ENCODE results near the gene RXRA.

Gene RXRA

DNA sequence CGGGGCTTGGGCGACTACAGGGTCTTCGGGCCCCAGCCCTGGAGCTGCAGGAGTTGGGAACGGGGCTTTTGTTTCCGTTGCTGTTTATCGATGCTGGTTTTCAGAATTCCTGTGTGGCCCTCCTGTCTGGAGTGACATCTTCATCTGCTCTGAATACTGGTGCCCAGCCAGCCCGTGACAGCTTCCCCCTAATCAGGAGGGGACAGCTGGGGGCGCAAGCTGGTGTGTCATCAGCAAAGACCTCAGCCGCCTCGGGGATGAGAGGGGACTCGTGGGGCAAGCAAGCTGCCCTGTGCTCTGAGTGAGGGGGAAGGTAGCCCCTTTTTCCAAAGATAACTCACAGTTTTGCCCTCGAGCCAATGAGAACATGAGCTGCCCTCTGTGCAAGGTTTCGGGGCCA lies 110.7 kb downstream of the RXRA start:
- H3K36me3 ChIP-seq (ENCODE audit: low read length) = no peaks in the 10 kb centered on the region
- TF ChIP-seq CTCF (IDR thresholded peaks at IDR 0.05; ENCODE audit: insufficient read depth, low read length, poor library complexity, severe bottlenecking) (no peak), EZH2phosphoT487 (conservative IDR thresholded peaks at IDR 0.05; ENCODE audit: low read length) (no peak)
- no peaks in the 10 kb centered on the region for H4K20me1 ChIP-seq (ENCODE audit: low read depth, low read length)
- no peaks in the 10 kb centered on the region for H3F3A ChIP-seq (ENCODE audit: insufficient read depth)
- H3K9me3 ChIP-seq (ENCODE audit: insufficient read depth, low read length) = no peaks in the 10 kb centered on the region
- H3K27me3 ChIP-seq (ENCODE audit: low read length) = no peaks in the 10 kb centered on the region
- H3K4me2 ChIP-seq (ENCODE audit: low read depth, low read length, poor library complexity, severe bottlenecking) = no peak overlapping the region
- no peak overlapping the region for H2AFZ ChIP-seq (ENCODE audit: low read depth, low read length, severe bottlenecking)
- no peak overlapping the region for H3K9ac ChIP-seq (ENCODE audit: low read length)
- no peaks in the 10 kb centered on the region for H3K79me2 ChIP-seq (ENCODE audit: insufficient read depth, low read length)
- H3K27ac ChIP-seq (ENCODE audit: low read depth, low read length) = no peak overlapping the region
- no peak overlapping the region for H3K4me3 ChIP-seq (ENCODE audit: insufficient read depth, low read length, poor library complexity, severe bottlenecking)
- H3K9me2 ChIP-seq (replicated peaks; ENCODE audit: insufficient read depth, low read length) = no peaks in the 10 kb centered on the region

- Histone ChIP-seq H3K4me3 (ENCODE audit: insufficient read depth, low read length, poor library complexity, severe bottlenecking) (no peak overlapping the region), H2AFZ (ENCODE audit: low read depth, low read length, severe bottlenecking) (no peak overlapping the region), H3F3A (ENCODE audit: insufficient read depth) (no peaks in the 10 kb centered on the region), H3K9ac (ENCODE audit: low read length) (no peak overlapping the region), H3K36me3 (ENCODE audit: low read length) (no peaks in the 10 kb centered on the region), H3K9me3 (ENCODE audit: insufficient read depth, low read length) (no peaks in the 10 kb centered on the region), H3K27me3 (ENCODE audit: low read length) (no peaks in the 10 kb centered on the region), H3K4me2 (ENCODE audit: low read depth, low read length, poor library complexity, severe bottlenecking) (no peak overlapping the region), H3K9me2 (replicated peaks; ENCODE audit: insufficient read depth, low read length) (no peaks in the 10 kb centered on the region), H4K20me1 (ENCODE audit: low read depth, low read length) (no peaks in the 10 kb centered on the region), H3K27ac (ENCODE audit: low read depth, low read length) (no peak overlapping the region), H3K79me2 (ENCODE audit: insufficient read depth, low read length) (no peaks in the 10 kb centered on the region)
- TF ChIP-seq EZH2phosphoT487 (conservative IDR thresholded peaks at IDR 0.05; ENCODE audit: low read length) (no peak), CTCF (IDR thresholded peaks at IDR 0.05; ENCODE audit: insufficient read depth, low read length, poor library complexity, severe bottlenecking) (no peak)
Observed at GRCh38 chr9:134437403-134438194, 111.3 kb downstream of the RXRA start.

DNA sequence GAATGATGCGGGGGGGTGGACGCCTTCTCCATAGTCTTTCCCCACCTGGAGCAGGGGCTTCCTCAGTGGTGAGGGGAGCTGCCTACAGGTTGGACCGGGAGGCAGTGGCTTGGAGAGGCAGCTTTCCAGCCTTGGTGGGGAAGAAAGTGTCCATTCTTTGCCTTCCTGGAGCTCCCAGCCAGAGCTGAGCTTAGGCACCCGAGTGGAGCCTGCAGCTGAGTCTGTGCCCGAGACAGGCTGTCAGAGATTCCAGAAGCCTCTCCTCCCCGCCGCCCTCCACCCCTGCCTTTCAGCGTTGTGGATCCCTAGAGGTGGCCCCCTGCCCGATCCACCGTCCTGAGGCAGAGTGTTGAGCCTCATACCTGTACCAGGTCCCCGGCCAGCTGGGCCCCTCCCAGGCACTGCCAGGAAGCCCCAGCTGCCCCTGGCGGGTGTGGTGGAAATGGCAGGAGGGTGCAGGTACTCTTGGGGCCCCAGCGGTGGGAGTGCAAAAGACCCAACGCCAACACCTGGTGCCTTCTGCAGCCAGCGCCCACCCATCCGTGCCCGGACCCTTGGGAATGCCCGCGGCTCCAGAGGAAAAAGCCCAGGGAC lies 112.0 kb downstream of the RXRA start:
- no peaks in the 10 kb centered on the region for H3K27me3 ChIP-seq (ENCODE audit: low read length)
- no peaks in the 10 kb centered on the region for H3K79me2 ChIP-seq (ENCODE audit: insufficient read depth, low read length)
- TF ChIP-seq EZH2phosphoT487 (conservative IDR thresholded peaks at IDR 0.05; ENCODE audit: low read length) (no peak), CTCF (IDR thresholded peaks at IDR 0.05; ENCODE audit: insufficient read depth, low read length, poor library complexity, severe bottlenecking) (no peak)
- no peaks in the 10 kb centered on the region for H3K9me2 ChIP-seq (replicated peaks; ENCODE audit: insufficient read depth, low read length)
- no peaks in the 10 kb centered on the region for H3K36me3 ChIP-seq (ENCODE audit: low read length)
- no peak overlapping the region for H2AFZ ChIP-seq (ENCODE audit: low read depth, low read length, severe bottlenecking)
- H3K4me2 ChIP-seq (ENCODE audit: low read depth, low read length, poor library complexity, severe bottlenecking) = no peak overlapping the region
- H3K9ac ChIP-seq (ENCODE audit: low read length) = no peak overlapping the region
- H3F3A ChIP-seq (ENCODE audit: insufficient read depth) = no peaks in the 10 kb centered on the region
- no peak overlapping the region for H3K27ac ChIP-seq (ENCODE audit: low read depth, low read length)
- no peaks in the 10 kb centered on the region for H4K20me1 ChIP-seq (ENCODE audit: low read depth, low read length)
- H3K4me3 ChIP-seq (ENCODE audit: insufficient read depth, low read length, poor library complexity, severe bottlenecking) = no peak overlapping the region
- no peaks in the 10 kb centered on the region for H3K9me3 ChIP-seq (ENCODE audit: insufficient read depth, low read length)

Measured in SU-DHL-6 (cell line).